ENCODE results near the gene CYP2W1. TPM values are rescaled to one million over a fixed set of nuclear protein-coding genes. Genes with fewer than 3 reads are reported as not detected.

CYP2W1 gene
- total and polyA plus RNA-seq, 8 donors: 6.2 to 16.9 (median 9.0) TPM; not detected in 2

GRCh38 chr7:966291-967069, 16.5 kb upstream of the CYP2W1 start:
- Histone ChIP-seq H3K27ac (no peak overlapping the region), H3K4me3 (no peak overlapping the region), H3K9me3 (no peaks in the 10 kb centered on the region), H3K36me3 (peaks cover 0 to 53% of the 10 kb centered on the region in 2 donors), H3K27me3 (peaks cover 0 to 17% of the 10 kb centered on the region in 2 donors), H3K4me1 (peaks cover 6 to 53% of the 10 kb centered on the region in 2 donors)
- intact Hi-C loops (cut with DNase I): no loop called here
- ATAC-seq (no peak), DNase-seq (peak in 1 of 4 donors; percentile 61)
- no peak for TF ChIP-seq CTCF (IDR thresholded peaks at IDR 0.05)

- intact Hi-C loops (cut with DNase I): no loop called here
- DNase-seq: peak in 1 of 4 donors; percentile 67
Measured at GRCh38 chr7:967361-968082, 15.5 kb upstream of the CYP2W1 start.

GRCh38 chr7:968205-969105, 14.5 kb upstream of the CYP2W1 start:
- Histone ChIP-seq H3K27ac (no peak overlapping the region), H3K27me3 (peaks cover 0 to 5% of the 10 kb centered on the region in 2 donors), H3K36me3 (peaks cover 6 to 70% of the 10 kb centered on the region in 2 donors), H3K9me3 (no peaks in the 10 kb centered on the region), H3K4me1 (peaks cover 14 to 67% of the 10 kb centered on the region in 2 donors), H3K4me3 (no peak overlapping the region)
- DNase-seq (no peak), ATAC-seq (no peak)
- intact Hi-C loops (cut with DNase I): no loop called here
- TF ChIP-seq CTCF (IDR thresholded peaks at IDR 0.05): no peak

More at GRCh38 chr7:967361-968082, 15.5 kb upstream of the CYP2W1 start:
- Histone ChIP-seq H3K36me3 (peaks cover 4 to 63% of the 10 kb centered on the region in 2 donors), H3K27ac (no peak overlapping the region), H3K9me3 (no peaks in the 10 kb centered on the region), H3K27me3 (peaks cover 0 to 14% of the 10 kb centered on the region in 2 donors), H3K4me3 (no peak overlapping the region), H3K4me1 (peaks cover 6 to 62% of the 10 kb centered on the region in 2 donors)
- no peak for TF ChIP-seq CTCF (IDR thresholded peaks at IDR 0.05)
- no peak for ATAC-seq

GRCh38 chr7:969403-969802, 13.6 kb upstream of the CYP2W1 start:
- DNase-seq (peak in 1 of 4 donors; percentile 60), ATAC-seq (no peak)
- peaks cover 22 to 67% of the 10 kb centered on the region in 2 donors for H3K4me1 ChIP-seq
- intact Hi-C loops (cut with DNase I): no loop called here
- H3K27ac ChIP-seq: no peak overlapping the region
- no peak for TF ChIP-seq CTCF (IDR thresholded peaks at IDR 0.05)
- H3K36me3 ChIP-seq: peaks cover 6 to 70% of the 10 kb centered on the region in 2 donors
- H3K4me3 ChIP-seq: no peak overlapping the region
- H3K9me3 ChIP-seq: no peaks in the 10 kb centered on the region
- no peaks in the 10 kb centered on the region for H3K27me3 ChIP-seq

All from left lung (tissue), 10 donors.